ENCODE data around the gene ZFP69B. TPM values are rescaled to one million over a fixed set of nuclear protein-coding genes. Genes with fewer than 3 reads are reported as not detected.
A peak's percentile ranks its signal among the peaks of the same experiment; 100 is the strongest.

The ZFP69B gene
- total RNA-seq, 1 donor, result 4.7 TPM

- no peak overlapping the region for H2AFZ ChIP-seq (ENCODE audit: low read length)
- no peaks in the 10 kb centered on the region for H4K20me1 ChIP-seq (ENCODE audit: insufficient read depth, low read length)
- no peak overlapping the region for H3K4me3 ChIP-seq (ENCODE audit: insufficient read depth, low read length)
- H3K79me2 ChIP-seq (ENCODE audit: insufficient read depth, low read length), result no peaks in the 10 kb centered on the region
- H3K4me1 ChIP-seq (ENCODE audit: insufficient read depth, low read length), result no peaks in the 10 kb centered on the region
- no peak overlapping the region for H3K4me2 ChIP-seq (ENCODE audit: insufficient read depth, low read length)
- no peaks in the 10 kb centered on the region for H3K27me3 ChIP-seq (ENCODE audit: insufficient read depth, low read length)
- H3K9me3 ChIP-seq (ENCODE audit: low read depth, low read length), result no peaks in the 10 kb centered on the region
- no peak overlapping the region for H3K27ac ChIP-seq (ENCODE audit: low read depth, low read length)
- peaks cover 32% of the 10 kb centered on the region for H3K36me3 ChIP-seq (ENCODE audit: insufficient read depth, low read length)
- TF ChIP-seq CTCF (IDR thresholded peaks at IDR 0.05; ENCODE audit: extremely low read depth, low read depth, low read length), result no peak
- no peak for DNase-seq (ENCODE audit: insufficient read length, low spot score, missing footprints)
Measured at GRCh38 chr1:40421431-40422384, 28.6 kb upstream of the ZFP69B start.

GRCh38 chr1:40422630-40423263 is 27.5 kb upstream of the ZFP69B start:
- Histone ChIP-seq H3K27ac (ENCODE audit: low read depth, low read length) (no peak overlapping the region), H3K4me3 (ENCODE audit: insufficient read depth, low read length) (no peak overlapping the region), H3K79me2 (ENCODE audit: insufficient read depth, low read length) (no peaks in the 10 kb centered on the region), H3K4me1 (ENCODE audit: insufficient read depth, low read length) (no peaks in the 10 kb centered on the region), H3K4me2 (ENCODE audit: insufficient read depth, low read length) (no peak overlapping the region), H3K9me3 (ENCODE audit: low read depth, low read length) (no peaks in the 10 kb centered on the region), H2AFZ (ENCODE audit: low read length) (no peak overlapping the region), H4K20me1 (ENCODE audit: insufficient read depth, low read length) (no peaks in the 10 kb centered on the region), H3K27me3 (ENCODE audit: insufficient read depth, low read length) (no peaks in the 10 kb centered on the region), H3K36me3 (ENCODE audit: insufficient read depth, low read length) (peaks cover 22% of the 10 kb centered on the region)
- no peak for TF ChIP-seq CTCF (IDR thresholded peaks at IDR 0.05; ENCODE audit: extremely low read depth, low read depth, low read length)
- peak; percentile 47 for DNase-seq (ENCODE audit: insufficient read length, low spot score, missing footprints)

GRCh38 chr1:40423264-40423642 is 27.0 kb upstream of the ZFP69B start:
- Histone ChIP-seq H3K27ac (ENCODE audit: low read depth, low read length) (no peak overlapping the region), H3K79me2 (ENCODE audit: insufficient read depth, low read length) (no peaks in the 10 kb centered on the region), H2AFZ (ENCODE audit: low read length) (no peak overlapping the region), H3K27me3 (ENCODE audit: insufficient read depth, low read length) (no peaks in the 10 kb centered on the region), H3K4me1 (ENCODE audit: insufficient read depth, low read length) (no peaks in the 10 kb centered on the region), H3K36me3 (ENCODE audit: insufficient read depth, low read length) (peaks cover 17% of the 10 kb centered on the region), H3K4me3 (ENCODE audit: insufficient read depth, low read length) (no peak overlapping the region), H3K9me3 (ENCODE audit: low read depth, low read length) (no peaks in the 10 kb centered on the region), H3K4me2 (ENCODE audit: insufficient read depth, low read length) (no peak overlapping the region), H4K20me1 (ENCODE audit: insufficient read depth, low read length) (no peaks in the 10 kb centered on the region)
- DNase-seq (ENCODE audit: insufficient read length, low spot score, missing footprints), result no peak
- no peak for TF ChIP-seq CTCF (IDR thresholded peaks at IDR 0.05; ENCODE audit: extremely low read depth, low read depth, low read length)

All from osteoblast (primary cell).